ENCODE measurements around the gene MPPED1.

Gene MPPED1, protein sequence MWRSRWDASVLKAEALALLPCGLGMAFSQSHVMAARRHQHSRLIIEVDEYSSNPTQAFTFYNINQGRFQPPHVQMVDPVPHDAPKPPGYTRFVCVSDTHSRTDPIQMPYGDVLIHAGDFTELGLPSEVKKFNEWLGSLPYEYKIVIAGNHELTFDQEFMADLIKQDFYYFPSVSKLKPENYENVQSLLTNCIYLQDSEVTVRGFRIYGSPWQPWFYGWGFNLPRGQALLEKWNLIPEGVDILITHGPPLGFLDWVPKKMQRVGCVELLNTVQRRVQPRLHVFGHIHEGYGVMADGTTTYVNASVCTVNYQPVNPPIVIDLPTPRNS

DNA sequence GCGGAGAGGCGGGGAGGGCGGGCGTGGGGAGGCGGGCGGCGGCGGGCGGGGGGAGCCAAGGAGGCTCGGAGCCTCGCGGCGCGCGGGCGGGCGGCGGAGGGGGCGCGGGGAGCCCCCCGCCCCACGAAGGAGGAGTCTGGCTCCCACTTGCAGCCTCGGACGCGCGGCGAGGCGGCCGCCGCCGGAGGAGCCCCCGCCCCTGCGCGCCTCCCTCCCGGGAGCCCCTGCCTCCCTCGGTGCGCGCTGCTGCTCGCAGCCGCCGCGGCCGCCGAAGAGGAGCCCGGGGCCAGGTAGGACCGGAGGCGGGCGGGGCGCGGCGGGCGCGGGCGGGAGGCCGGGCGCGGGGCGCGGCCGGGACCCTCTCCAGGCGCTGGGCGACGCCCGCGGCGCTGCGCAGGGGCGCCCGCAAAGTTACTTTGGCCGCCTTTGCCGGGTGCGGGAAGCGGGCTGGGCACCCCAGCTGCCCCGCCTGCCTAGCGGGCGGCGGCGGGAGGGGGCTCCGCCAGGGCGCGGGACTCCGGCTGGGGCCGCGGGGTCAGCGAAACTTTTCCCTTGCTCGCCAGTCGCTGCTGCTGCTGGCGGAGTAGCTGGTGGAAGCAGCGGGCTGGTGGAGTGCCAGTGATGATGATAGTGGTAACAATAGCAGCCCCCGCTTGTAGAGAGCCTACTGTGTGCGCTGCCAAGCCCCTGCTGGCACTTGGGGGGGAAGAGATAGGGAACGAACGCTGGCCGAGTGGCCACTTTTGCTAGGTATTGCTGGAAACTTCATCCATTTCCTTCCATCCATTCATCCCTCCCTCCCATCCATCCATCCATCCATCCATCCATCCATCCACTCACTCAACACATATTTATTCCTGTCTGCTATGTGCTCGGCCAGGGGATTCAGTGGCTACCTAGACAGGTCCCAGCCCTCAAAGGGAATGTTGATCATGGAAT, at the start of gene MPPED1:
Gene MPPED1, plus strand, starts transcription at position 146 of the 939 bp plus-strand sequence. CDS start 12,972 bp downstream, outside the sequence.
- no peak for DNase-seq

GRCh38 chr22:43363315-43364168, 48.3 kb upstream of the MPPED1 start:
- DNase-seq = no peak

DNA sequence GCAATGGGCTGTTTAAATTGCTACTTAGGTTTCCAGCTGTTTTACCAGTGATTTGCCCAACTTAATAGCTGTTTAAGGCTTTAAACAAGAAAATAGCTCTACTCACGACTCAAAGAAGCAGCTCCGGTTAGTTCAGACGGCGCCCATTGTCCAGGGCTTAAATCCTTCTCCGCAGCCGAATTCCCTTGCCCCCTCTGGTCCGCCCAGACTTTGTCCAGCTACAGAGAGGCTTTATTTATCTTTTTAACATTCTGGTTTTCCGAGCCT, 47.7 kb upstream of the MPPED1 start:
- no peak for DNase-seq

DNA sequence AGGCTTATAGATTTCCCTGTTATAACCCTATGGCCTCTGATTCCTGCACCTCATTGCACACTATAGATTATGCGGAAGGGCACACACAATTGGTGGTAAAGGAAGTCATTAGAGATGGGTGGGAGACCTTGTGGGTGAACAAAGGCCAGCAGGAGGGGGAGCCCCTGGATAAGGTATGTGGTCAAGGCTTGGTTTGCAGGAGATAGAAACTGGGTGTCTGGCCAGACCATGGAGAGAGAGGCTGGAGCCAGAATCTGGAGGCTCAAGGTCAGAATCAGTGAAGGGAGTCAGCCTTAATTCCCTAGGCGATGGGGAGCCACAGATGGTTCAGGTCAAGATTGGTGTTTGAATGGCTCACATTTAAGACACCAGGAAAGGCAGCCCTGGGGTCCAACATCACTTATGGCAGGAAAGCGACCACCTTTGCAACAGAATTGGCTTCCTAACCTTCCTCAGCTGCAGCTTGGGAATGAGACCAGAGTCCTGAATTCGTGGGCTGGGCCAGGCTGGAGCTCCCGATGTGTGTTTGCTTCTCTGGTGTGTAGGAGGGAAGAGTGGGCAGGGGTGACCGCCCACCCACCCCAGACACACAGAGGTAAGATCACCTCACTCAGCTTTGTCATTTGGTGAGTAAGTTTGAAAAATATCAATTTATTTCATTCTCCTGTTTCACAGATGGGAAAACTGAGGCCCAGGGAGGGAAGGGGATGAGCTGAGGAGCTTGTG, 45.9 kb upstream of the MPPED1 start:
- no peak for DNase-seq

DNA sequence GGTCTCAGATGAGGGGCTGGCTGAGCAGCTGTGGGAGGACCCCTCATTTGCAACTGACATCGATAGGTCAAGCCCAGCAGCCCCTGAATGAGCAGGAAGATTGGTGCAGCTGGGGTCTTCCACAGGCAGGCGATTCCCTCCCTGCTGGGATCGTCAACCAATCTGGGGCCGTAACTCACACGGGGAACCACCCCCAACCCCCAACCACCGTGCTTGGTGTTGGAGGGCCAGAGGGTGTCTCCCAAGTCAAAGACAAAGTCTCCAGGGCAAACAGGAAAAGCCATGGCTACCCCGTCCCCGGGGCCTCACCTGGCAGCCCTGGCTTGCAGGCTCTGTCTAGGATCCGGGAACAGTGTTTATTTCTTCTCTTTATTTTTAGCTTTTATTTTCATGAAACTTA, 41.8 kb upstream of the MPPED1 start:
- no peak for DNase-seq

DNA sequence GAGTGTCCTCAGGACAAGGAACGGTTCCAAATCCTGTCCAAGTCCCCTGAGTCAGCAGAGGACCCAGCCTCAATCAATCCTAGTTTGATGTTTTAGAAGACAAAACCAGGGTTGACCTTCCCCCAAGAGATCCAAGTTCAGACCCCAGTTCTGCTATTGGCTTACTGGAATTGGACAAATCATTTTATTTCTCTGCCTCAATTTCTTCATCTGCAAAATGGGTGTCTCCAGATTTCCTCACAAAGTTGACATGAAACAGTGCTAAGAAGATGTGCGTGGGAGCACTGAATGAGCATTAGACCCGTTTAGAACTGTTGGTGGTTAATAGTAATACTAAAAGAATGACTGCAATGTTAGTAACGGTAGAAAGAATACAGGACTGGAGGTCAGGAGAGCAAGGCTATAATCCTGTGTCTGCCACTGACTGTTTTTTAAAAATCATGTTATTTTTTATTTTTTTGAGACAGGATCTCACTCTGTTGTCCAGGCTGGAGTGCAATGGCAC, 35.8 kb upstream of the MPPED1 start:
- no peak for DNase-seq

DNA sequence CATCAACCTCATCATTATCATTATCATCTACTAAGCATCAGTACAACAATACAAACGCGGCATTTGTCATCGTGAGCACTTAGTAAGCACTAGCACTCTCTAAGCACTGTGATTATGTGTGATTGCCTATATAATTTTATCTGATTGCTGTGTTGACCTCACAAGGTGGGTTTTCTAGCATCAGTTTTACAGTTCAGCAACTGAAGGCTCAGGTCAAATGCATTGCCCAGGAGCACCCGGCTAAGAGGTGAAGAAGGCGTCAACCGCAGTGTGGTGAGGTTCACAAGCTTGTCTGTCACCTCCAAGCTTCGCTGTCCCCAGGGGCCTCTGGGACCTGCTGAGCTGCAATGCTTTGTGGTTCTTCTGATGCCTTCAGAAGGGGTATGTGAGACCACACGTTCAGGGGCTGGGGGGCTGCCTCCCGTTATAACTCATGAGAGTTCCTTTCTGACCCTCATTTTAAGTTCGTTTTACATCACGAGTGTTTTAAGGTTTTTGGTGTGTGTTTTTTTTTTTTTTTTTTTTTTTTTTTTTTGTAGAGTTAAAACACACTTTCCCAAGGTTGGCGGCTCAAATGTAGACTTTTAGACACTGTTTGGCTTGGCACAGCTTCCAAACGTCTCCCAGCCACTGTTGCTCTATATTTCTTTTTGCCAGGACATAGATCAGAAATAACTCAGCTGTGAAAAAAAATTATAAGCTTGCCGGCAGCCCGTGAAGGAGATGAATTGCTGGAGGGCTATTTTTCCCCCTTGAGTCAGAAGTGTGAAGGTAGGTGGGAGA, 34.9 kb upstream of the MPPED1 start:
- DNase-seq = no peak

DNA sequence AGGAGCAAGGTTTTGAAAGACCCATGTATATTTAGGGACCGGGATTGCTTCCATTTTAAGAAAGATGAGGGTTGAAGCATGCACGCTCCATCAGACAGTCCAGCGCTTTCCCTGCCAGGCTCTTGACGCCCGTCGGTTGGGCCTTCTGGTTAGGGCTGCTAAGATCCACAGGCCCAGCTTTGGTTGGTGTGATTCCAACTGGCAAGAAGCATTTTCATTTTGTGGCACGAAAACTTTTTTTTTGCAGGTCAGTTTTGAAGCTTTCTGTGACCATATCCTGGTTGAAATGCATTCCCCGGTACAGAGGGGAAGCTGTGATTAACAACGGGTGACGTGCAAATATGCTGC, 34.3 kb upstream of the MPPED1 start:
- no peak for DNase-seq

DNA sequence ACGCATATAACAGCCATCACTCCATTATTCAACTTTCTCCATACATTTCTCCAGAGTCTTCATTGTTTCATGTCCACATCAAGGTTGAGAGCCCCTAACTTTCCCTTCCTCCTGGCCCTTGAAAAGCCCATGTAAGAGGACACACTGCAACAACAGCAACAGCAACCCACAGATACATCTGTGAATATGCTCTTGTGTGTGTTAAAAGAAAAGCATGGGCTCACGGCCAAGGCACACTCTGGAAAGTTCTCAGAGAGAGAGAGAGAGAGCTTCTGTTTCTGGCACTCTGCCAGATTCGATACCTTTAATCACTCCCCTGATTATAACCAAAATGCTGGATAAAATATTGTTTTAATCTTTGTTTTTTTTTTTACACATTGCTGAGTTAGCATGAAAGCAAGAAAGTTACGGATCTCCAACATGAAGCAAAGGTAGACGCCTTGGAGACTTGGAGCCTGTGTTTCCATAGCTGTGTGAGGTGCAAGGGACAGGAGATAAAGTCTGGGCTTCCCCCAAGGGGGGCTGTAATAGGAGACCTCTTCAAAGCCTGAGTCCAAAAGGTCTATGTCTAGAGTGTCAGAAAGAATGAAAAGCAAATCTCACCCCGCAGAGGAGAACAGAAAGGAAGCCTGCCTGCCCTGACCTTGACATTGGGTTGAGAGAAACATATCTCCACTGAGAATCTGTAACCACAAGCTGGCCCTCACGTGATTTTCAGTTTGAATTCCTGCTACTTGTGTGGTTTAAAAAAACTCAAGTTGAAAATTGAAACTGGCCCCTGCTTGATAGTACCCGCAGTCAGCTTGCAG, 33.7 kb upstream of the MPPED1 start:
- peak; percentile 14 to 27 for DNase-seq

- peak; percentile 80 to 88 for DNase-seq
Observed at GRCh38 chr22:43381693-43382092, 30.1 kb upstream of the MPPED1 start.

DNA sequence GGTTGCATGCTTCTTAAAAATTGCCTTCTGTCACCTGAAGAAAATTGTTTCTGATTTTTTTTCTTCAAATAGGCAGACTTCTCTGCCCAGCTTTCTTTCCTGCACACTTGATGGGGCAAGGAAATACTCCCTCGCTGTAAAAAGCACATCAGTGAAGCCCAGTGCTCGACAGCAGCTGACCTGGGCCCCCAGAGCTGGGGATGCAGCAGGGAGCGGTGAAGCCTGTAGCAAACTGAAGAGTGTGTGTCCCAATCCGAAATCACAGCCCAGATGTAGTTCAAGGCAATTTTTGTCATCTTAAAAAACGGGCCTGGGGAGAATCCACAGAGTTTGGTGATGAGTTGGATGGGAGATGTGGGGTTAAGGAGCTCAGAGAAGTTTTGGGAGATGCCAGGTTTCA, 27.0 kb upstream of the MPPED1 start:
- DNase-seq = no peak

DNA sequence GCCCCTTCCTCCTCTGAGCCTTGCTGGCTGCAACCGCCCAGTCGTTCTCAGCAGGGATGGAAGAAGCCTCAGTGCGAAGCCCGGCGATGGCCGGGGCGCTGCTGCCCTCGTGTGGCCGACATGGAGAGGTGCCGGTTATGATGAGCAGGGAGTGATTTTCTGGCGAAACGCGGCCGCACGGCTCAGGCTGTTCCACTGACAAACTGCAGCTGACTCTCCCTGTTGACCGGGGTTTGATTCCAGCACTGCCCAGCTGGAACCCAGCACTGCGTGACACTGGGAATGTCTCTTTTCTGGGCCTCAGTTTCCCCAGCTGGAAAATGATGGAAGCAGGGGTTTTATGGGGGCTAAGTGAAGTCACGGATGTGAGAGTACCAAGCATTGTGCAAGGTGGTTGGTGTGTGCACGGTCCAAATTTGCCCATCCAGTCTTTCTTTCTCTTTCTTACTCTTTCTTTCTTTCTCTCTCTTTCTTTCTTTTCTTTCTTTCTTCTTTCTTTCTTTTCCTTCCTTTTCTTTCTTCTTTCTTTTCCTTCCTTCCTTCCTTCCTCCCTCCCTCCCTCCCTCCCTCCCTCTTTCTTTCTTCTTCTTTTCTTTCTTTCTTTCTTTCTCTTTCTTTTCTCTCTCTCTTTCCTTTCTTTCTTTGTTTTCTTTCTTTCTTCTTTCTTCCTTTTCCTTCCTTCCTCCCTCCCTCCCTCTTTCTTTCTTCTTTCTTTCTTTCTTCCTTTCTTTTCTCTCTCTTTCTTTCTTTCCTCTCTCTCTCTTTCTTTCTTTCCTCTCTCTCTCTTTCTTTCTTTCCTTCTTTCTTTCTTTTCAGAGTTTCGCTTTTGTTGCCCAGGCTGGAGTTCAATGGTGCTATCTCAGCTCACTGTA, 25.8 kb upstream of the MPPED1 start:
- peak; percentile 87 to 88 for DNase-seq

DNA sequence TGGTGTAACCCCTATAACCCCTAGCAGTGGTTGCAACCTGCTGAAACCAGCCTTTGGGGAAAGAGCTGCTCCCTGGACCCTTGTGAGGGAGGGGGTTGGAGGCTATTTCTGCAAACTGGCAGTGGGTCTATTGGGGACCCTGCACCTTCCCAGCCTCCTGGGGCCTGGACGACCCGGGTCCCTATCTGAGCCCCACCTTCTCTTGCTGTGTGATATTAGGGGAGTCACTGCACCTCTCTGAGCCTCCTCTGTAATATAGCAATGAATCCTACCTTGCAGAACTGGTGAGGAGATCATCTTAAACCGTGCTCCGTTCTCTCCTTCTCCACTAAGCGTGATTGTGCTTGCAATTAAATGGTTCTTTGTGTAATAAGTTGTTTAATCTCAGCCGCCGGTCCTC, 24.0 kb upstream of the MPPED1 start:
- DNase-seq = no peak

- DNase-seq = peak; percentile 43 to 51
Observed at GRCh38 chr22:43388420-43388851, 23.4 kb upstream of the MPPED1 start.

GRCh38 chr22:43389227-43389836, 22.5 kb upstream of the MPPED1 start:
- DNase-seq = no peak

DNA sequence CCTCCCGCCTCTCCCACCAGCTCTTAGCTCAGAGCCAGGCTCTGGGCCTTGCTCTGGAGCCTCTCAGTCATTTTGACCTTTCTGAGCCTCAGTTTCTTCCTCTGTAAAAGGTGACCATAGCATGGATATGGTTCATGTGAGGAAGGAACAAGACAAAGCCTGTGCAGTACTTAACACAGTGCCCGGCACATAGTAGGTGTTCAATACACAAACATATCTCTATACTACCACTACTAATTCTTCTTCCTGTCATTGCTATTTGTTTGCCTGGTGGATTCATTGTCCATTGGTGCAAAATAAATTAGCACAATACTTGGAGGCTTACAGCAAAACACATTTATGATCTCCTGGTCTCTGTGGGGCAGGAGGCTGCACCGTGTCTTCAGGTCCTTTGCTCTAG, 21.6 kb upstream of the MPPED1 start:
- DNase-seq = no peak

DNA sequence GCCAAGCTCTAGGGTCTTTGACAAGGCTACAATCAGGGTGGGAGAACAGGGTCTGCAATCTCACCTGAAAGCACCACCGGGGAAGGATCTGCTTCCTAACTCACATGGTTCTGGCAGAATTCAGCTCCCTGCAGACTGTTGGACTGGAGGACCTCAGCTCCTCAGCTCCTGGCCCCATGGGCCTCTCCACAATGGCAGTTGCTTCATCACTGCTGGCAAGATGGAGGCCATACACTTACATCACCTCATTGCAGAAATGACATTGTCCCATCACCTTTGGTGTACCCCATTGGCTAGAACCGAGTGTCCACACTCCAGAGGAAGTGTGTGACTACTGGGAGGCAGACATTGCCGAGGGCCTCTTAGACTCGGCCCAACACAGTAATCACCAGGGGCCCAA, 20.9 kb upstream of the MPPED1 start:
- DNase-seq = no peak

- DNase-seq = no peak
Observed at GRCh38 chr22:43391306-43391705, 20.5 kb upstream of the MPPED1 start.

DNA sequence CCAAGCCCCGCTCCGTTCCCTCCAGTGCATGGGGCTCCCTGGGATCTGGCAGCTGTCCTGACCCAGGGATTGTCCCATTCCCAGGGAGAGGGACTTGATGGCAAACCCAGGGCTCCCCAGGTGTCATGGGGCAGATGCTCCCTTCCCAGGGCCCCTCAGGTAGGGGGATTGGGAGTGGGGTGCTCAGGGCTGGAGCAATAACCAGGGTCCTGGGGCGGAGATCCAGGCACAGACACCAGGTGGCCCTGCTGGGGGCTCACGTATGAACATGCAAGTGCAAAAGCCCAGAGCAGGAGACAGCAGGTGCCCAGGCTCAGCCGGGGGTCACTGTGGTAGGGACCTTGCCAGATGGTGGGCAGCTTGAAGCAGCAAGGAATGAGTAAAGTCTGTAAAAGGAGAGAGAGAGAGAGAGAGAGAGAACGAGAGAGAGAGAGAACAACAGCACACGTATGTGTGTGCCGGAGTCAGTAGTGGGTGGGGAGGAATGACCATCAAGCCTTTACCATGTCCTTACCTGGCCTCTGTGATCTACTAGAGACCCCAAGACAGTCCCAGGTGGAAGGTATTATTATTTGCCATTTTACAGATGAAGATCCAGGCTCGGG, 19.3 kb upstream of the MPPED1 start:
- no peak for DNase-seq

Data from Kasumi-1 (cell line).